ENCODE measurements around the gene CFAP300. TPM values are rescaled to one million over a fixed set of nuclear protein-coding genes. Genes with fewer than 3 reads are reported as not detected.

CFAP300 gene
- total and polyA plus RNA-seq, 2 donors (not counting 1 experiment from before 2014, with no cell fraction given): 6.4 to 7.9 TPM

DNA sequence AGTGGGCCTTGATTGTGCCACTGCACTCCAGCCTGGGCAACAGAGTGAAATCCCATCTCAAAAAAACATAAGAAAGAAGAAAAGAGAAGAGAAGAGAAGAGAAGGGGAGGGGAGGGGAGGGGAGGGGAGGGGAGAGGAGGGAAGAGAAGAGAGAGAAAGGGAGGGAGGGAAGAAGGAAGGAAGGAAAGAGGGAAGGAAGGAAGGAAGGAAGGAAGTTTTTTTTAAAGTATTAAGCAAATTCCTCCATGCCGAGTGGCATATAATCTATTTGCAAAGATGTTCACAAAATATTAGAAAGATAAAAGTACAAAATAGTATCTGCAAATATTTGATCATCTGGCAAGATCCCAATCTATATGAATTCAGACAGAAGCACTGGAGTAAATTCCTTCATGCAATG is 10.5 kb upstream of the CFAP300 start:
- Histone ChIP-seq H3K27ac (ENCODE audit: insufficient read depth, low read length) (no peak overlapping the region), H3K27me3 (ENCODE audit: control insufficient read depth, insufficient read depth, low read length) (no peaks in the 10 kb centered on the region), H3K9ac (ENCODE audit: insufficient read depth, low read length) (no peak overlapping the region), H4K20me1 (ENCODE audit: control insufficient read depth, extremely low read depth, insufficient read depth, low read length) (no peaks in the 10 kb centered on the region), H2AFZ (ENCODE audit: low read length) (no peak overlapping the region), H3K4me3 (replicated peaks in 1 of 4; ENCODE audit: control extremely low read depth in 1 of 4, insufficient read depth in 1 of 4, low read depth in 3 of 4, low read length in 4 of 4) (no peak overlapping the region), H3K4me1 (ENCODE audit: control insufficient read depth, extremely low read depth, insufficient read depth, low read length) (no peaks in the 10 kb centered on the region), H3K4me2 (ENCODE audit: extremely low read depth, insufficient read depth, low read length) (no peak overlapping the region), H3K79me2 (ENCODE audit: control insufficient read depth, insufficient read depth, low read length) (no peaks in the 10 kb centered on the region), H3K36me3 (ENCODE audit: control insufficient read depth, insufficient read depth, low read length) (no peaks in the 10 kb centered on the region), H3K9me3 (ENCODE audit: control insufficient read depth, insufficient read depth, low read depth, low read length) (no peaks in the 10 kb centered on the region)
- no peak for DNase-seq (ENCODE audit: low read depth in 2 of 2)
- TF ChIP-seq, protein P1, sequence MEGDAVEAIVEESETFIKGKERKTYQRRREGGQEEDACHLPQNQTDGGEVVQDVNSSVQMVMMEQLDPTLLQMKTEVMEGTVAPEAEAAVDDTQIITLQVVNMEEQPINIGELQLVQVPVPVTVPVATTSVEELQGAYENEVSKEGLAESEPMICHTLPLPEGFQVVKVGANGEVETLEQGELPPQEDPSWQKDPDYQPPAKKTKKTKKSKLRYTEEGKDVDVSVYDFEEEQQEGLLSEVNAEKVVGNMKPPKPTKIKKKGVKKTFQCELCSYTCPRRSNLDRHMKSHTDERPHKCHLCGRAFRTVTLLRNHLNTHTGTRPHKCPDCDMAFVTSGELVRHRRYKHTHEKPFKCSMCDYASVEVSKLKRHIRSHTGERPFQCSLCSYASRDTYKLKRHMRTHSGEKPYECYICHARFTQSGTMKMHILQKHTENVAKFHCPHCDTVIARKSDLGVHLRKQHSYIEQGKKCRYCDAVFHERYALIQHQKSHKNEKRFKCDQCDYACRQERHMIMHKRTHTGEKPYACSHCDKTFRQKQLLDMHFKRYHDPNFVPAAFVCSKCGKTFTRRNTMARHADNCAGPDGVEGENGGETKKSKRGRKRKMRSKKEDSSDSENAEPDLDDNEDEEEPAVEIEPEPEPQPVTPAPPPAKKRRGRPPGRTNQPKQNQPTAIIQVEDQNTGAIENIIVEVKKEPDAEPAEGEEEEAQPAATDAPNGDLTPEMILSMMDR (conservative IDR thresholded peaks at IDR 0.05 in 1 of 2, IDR thresholded peaks at IDR 0.05 in 1 of 2; ENCODE audit: low read depth in 1 of 2, low read length in 2 of 2): no peak
- TF ChIP-seq EZH2 (IDR thresholded peaks at IDR 0.05; ENCODE audit: low read length, missing control alignments): no peak

- peak in 1 of 2 donors; percentile 70 for DNase-seq (ENCODE audit: low read depth in 2 of 2)
- Histone ChIP-seq H2AFZ (ENCODE audit: low read length) (peak overlapping the region; percentile 53), H3K79me2 (ENCODE audit: control insufficient read depth, insufficient read depth, low read length) (no peaks in the 10 kb centered on the region), H3K4me1 (ENCODE audit: control insufficient read depth, extremely low read depth, insufficient read depth, low read length) (no peaks in the 10 kb centered on the region), H3K9me3 (ENCODE audit: control insufficient read depth, insufficient read depth, low read depth, low read length) (no peaks in the 10 kb centered on the region), H3K9ac (ENCODE audit: insufficient read depth, low read length) (peak overlapping the region; percentile 70), H3K27me3 (ENCODE audit: control insufficient read depth, insufficient read depth, low read length) (no peaks in the 10 kb centered on the region), H3K4me2 (ENCODE audit: extremely low read depth, insufficient read depth, low read length) (peak overlapping the region; percentile 87), H3K4me3 (replicated peaks in 1 of 4; ENCODE audit: control extremely low read depth in 1 of 4, insufficient read depth in 1 of 4, low read depth in 3 of 4, low read length in 4 of 4) (peak overlapping the region; percentile 57 to 82 (median 68)), H3K36me3 (ENCODE audit: control insufficient read depth, insufficient read depth, low read length) (no peaks in the 10 kb centered on the region), H3K27ac (ENCODE audit: insufficient read depth, low read length) (peak overlapping the region; percentile 83), H4K20me1 (ENCODE audit: control insufficient read depth, extremely low read depth, insufficient read depth, low read length) (no peaks in the 10 kb centered on the region)
- TF ChIP-seq EZH2 (IDR thresholded peaks at IDR 0.05; ENCODE audit: low read length, missing control alignments): no peak
- TF ChIP-seq, protein P1 (conservative IDR thresholded peaks at IDR 0.05 in 1 of 2, IDR thresholded peaks at IDR 0.05 in 1 of 2; ENCODE audit: low read depth in 1 of 2, low read length in 2 of 2): no peak
Measured at GRCh38 chr11:102046841-102047240, 396 bp upstream of the CFAP300 start.

- Histone ChIP-seq H3K4me1 (ENCODE audit: control insufficient read depth, extremely low read depth, insufficient read depth, low read length) (no peaks in the 10 kb centered on the region), H4K20me1 (ENCODE audit: control insufficient read depth, extremely low read depth, insufficient read depth, low read length) (no peaks in the 10 kb centered on the region)
- no peak for DNase-seq (ENCODE audit: low read depth in 2 of 2)
Measured at GRCh38 chr11:102050927-102051575, 3.8 kb downstream of the CFAP300 start.

More at GRCh38 chr11:102050927-102051575, 3.8 kb downstream of the CFAP300 start:
- Histone ChIP-seq H2AFZ (ENCODE audit: low read length) (no peak overlapping the region), H3K27me3 (ENCODE audit: control insufficient read depth, insufficient read depth, low read length) (no peaks in the 10 kb centered on the region), H3K36me3 (ENCODE audit: control insufficient read depth, insufficient read depth, low read length) (no peaks in the 10 kb centered on the region), H3K4me3 (replicated peaks in 1 of 4; ENCODE audit: control extremely low read depth in 1 of 4, insufficient read depth in 1 of 4, low read depth in 3 of 4, low read length in 4 of 4) (no peak overlapping the region), H3K79me2 (ENCODE audit: control insufficient read depth, insufficient read depth, low read length) (no peaks in the 10 kb centered on the region), H3K9me3 (ENCODE audit: control insufficient read depth, insufficient read depth, low read depth, low read length) (no peaks in the 10 kb centered on the region), H3K27ac (ENCODE audit: insufficient read depth, low read length) (no peak overlapping the region), H3K4me2 (ENCODE audit: extremely low read depth, insufficient read depth, low read length) (no peak overlapping the region), H3K9ac (ENCODE audit: insufficient read depth, low read length) (no peak overlapping the region)
- TF ChIP-seq, protein P1 (conservative IDR thresholded peaks at IDR 0.05 in 1 of 2, IDR thresholded peaks at IDR 0.05 in 1 of 2; ENCODE audit: low read depth in 1 of 2, low read length in 2 of 2): no peak
- no peak for TF ChIP-seq EZH2 (IDR thresholded peaks at IDR 0.05; ENCODE audit: low read length, missing control alignments)
